GM23248 (cell line): Measurements from ENCODE around the gene MGAT5. TPM values are rescaled to one million over a fixed set of nuclear protein-coding genes. Genes with fewer than 3 reads are reported as not detected.

Source experiments
- DNase-seq: peaks from one replicate; pipeline ENCODE4 v3.0.0-alpha.2; 2015
- H2AFZ ChIP-seq: fragments of 200-600 bp; sonication (generic); 2 replicates; pipeline ENCODE4 v1.6.1; 2016; ENCODE audit warnings: antibody characterized with exemption
- H3F3A ChIP-seq: fragments of 200-600 bp; sonication (generic); 2 replicates; pipeline ENCODE4 v1.6.1; 2016; ENCODE audit warnings: mild to moderate bottlenecking, antibody characterized with exemption, mixed run types; ENCODE audit not compliant: insufficient read depth
- H3K27ac ChIP-seq: fragments of 200-600 bp; sonication (generic); 2 replicates; pipeline ENCODE4 v1.5.1; 2016; ENCODE audit warnings: mild to moderate bottlenecking
- H3K27me3 ChIP-seq: fragments of 200-600 bp; sonication (generic); replicated peaks from 2 replicates; pipeline ENCODE4 v1.6.1; 2016; ENCODE audit warnings: mild to moderate bottlenecking; ENCODE audit not compliant: insufficient read depth
- H3K36me3 ChIP-seq: fragments of 200-600 bp; sonication (generic); 2 replicates; pipeline ENCODE4 v1.6.1; 2016; ENCODE audit warnings: low read depth, mild to moderate bottlenecking
- H3K4me1 ChIP-seq: fragments of 200-600 bp; sonication (generic); 2 replicates; pipeline ENCODE4 v1.6.1; 2016; ENCODE audit warnings: mild to moderate bottlenecking; ENCODE audit not compliant: insufficient read depth
- H3K4me2 ChIP-seq: fragments of 200-600 bp; sonication (generic); one replicate; pipeline ENCODE4 v1.6.1; 2016; ENCODE audit warnings: mild to moderate bottlenecking; ENCODE audit not compliant: unreplicated experiment
- H3K4me3 ChIP-seq: fragments of 200-600 bp; sonication (generic); 2 replicates; pipeline ENCODE4 v1.5.1; 2016; ENCODE audit warnings: mild to moderate bottlenecking
- H3K79me2 ChIP-seq: fragments of 200-600 bp; sonication (generic); 2 replicates; pipeline ENCODE4 v1.6.1; 2016; ENCODE audit warnings: mild to moderate bottlenecking; ENCODE audit not compliant: insufficient read depth
- H3K9ac ChIP-seq: fragments of 200-600 bp; sonication (generic); 2 replicates; pipeline ENCODE4 v1.6.1; 2016; ENCODE audit warnings: mild to moderate bottlenecking
- H3K9me2 ChIP-seq: fragments of 200-600 bp; sonication (generic); 2 replicates; pipeline ENCODE4 v1.6.1; 2016; ENCODE audit warnings: mixed run types, mild to moderate bottlenecking, moderate library complexity; ENCODE audit not compliant: insufficient read depth
- H3K9me3 ChIP-seq: fragments of 200-600 bp; sonication (generic); one replicate; pipeline ENCODE4 v1.6.1; 2017; ENCODE audit warnings: low read depth
- H4K20me1 ChIP-seq: fragments of 200-600 bp; sonication (generic); 2 replicates; pipeline ENCODE4 v1.6.0; 2016; ENCODE audit not compliant: insufficient read depth
- EZH2 ChIP-seq: fragments of 200-600 bp; sonication (generic); IDR thresholded peaks from 2 replicates; pipeline ENCODE4 v1.6.1; 2018; ENCODE audit warnings: antibody characterized with exemption, mild to moderate bottlenecking; ENCODE audit not compliant: insufficient read depth, poor library complexity, severe bottlenecking
- EZH2phosphoT487 ChIP-seq: fragments of 200-600 bp; sonication (generic); IDR thresholded peaks from 2 replicates; pipeline ENCODE4 v1.6.1; 2018; ENCODE audit warnings: antibody characterized with exemption, moderate library complexity, mild to moderate bottlenecking, low read depth; ENCODE audit not compliant: insufficient read depth
- WGBS, 2 experiments: methylation state at CpG; one replicate each; pipeline ENCODE4 v1.1.6; 2015 to 2017; ENCODE audit warnings: low lambda C conversion rate in 2 of 2, low coverage in 1 of 2; ENCODE audit errors: missing lambda C conversion rate in 2 of 2; 5-methylcytosine and 5-hydroxymethylcytosine counted together
- in situ Hi-C: fragments of 300-500 bp; cut with MboI; formaldehyde crosslinking; loops from 2 replicates; pipeline ENCODE4 v1.15.0; 2020
- polyA plus RNA-seq: library from polyadenylated mRNA; unstranded; fragments of >200 nt; fragmentation: Nextera tagmentation; extraction: Ambion mirVana; gene quantifications from 2 replicates; pipeline ENCODE4 v1.2.1, GENCODE V29; 2016
- total RNA-seq: library from RNA; depleted of rRNA; stranded (reverse); fragments of >200 nt; shearing (Covaris generic); gene quantifications from 2 replicates; pipeline ENCODE4 v1.2.3, GENCODE V29; 2014

MGAT5 gene
- total and polyA plus RNA-seq, 2 experiments from 2014 or later: 1.8 to 15.9 TPM

GRCh38 chr2:134389381-134389780 is 135.5 kb downstream of the MGAT5 start:
- TF ChIP-seq EZH2phosphoT487 (no peak), EZH2 (no peak)
- H3K4me3 ChIP-seq: no peak overlapping the region
- in situ Hi-C loops: no loop called here
- DNase-seq: no peak
- peaks cover 14% of the 10 kb centered on the region for H3F3A ChIP-seq
- no peaks in the 10 kb centered on the region for H3K79me2 ChIP-seq
- no peaks in the 10 kb centered on the region for H3K9me2 ChIP-seq
- H4K20me1 ChIP-seq: no peaks in the 10 kb centered on the region
- H3K4me2 ChIP-seq: no peak overlapping the region
- peaks cover 14% of the 10 kb centered on the region for H3K4me1 ChIP-seq
- no peaks in the 10 kb centered on the region for H3K9me3 ChIP-seq
- no peak overlapping the region for H3K27ac ChIP-seq
- 95 to 100% methylated on average over 1 of the region's 1 CpG for WGBS, 2 experiments
- H3K9ac ChIP-seq: no peak overlapping the region
- H3K27me3 ChIP-seq: no peaks in the 10 kb centered on the region
- H3K36me3 ChIP-seq: no peaks in the 10 kb centered on the region
- H2AFZ ChIP-seq: no peak overlapping the region

- Histone ChIP-seq H3K27me3 (no peaks in the 10 kb centered on the region), H3K4me3 (no peak overlapping the region), H3K4me2 (no peak overlapping the region), H2AFZ (no peak overlapping the region), H3K9me3 (no peaks in the 10 kb centered on the region), H3K9me2 (no peaks in the 10 kb centered on the region), H3K9ac (no peak overlapping the region), H3F3A (peaks cover 14% of the 10 kb centered on the region), H3K4me1 (peaks cover 14% of the 10 kb centered on the region), H3K36me3 (no peaks in the 10 kb centered on the region), H4K20me1 (no peaks in the 10 kb centered on the region), H3K27ac (no peak overlapping the region), H3K79me2 (no peaks in the 10 kb centered on the region)
- DNase-seq: no peak
- in situ Hi-C loops: no loop called here
- WGBS, 2 experiments: 96 to 98% methylated on average over 2 of the region's 2 CpGs
- TF ChIP-seq EZH2 (no peak), EZH2phosphoT487 (no peak)
Measured at GRCh38 chr2:134391751-134392160, 137.9 kb downstream of the MGAT5 start.

GRCh38 chr2:134392442-134393074 is 138.7 kb downstream of the MGAT5 start:
- Histone ChIP-seq H3F3A (peaks cover 14% of the 10 kb centered on the region), H4K20me1 (no peaks in the 10 kb centered on the region), H3K9me3 (no peaks in the 10 kb centered on the region), H3K79me2 (no peaks in the 10 kb centered on the region), H2AFZ (no peak overlapping the region), H3K36me3 (no peaks in the 10 kb centered on the region), H3K27ac (no peak overlapping the region), H3K4me2 (no peak overlapping the region), H3K4me1 (peaks cover 15% of the 10 kb centered on the region), H3K9ac (no peak overlapping the region), H3K9me2 (no peaks in the 10 kb centered on the region), H3K27me3 (no peaks in the 10 kb centered on the region), H3K4me3 (no peak overlapping the region)
- in situ Hi-C loops: no loop called here
- TF ChIP-seq EZH2: no peak
- no peak for TF ChIP-seq EZH2phosphoT487
- 59 to 63% methylated on average over 7 of the region's 7 CpGs for WGBS, 2 experiments
- DNase-seq: no peak

- WGBS, 2 experiments: 17 to 24% methylated on average over 3 of the region's 3 CpGs
- in situ Hi-C loops: no loop called here
- peak; percentile 63 for DNase-seq
Measured at GRCh38 chr2:134393075-134393461, 139.2 kb downstream of the MGAT5 start.

More at GRCh38 chr2:134393075-134393461, 139.2 kb downstream of the MGAT5 start:
- H3K4me3 ChIP-seq: no peak overlapping the region
- H3K4me1 ChIP-seq: peaks cover 21% of the 10 kb centered on the region
- H3K27ac ChIP-seq: no peak overlapping the region
- no peak overlapping the region for H2AFZ ChIP-seq
- H3K9me3 ChIP-seq: no peaks in the 10 kb centered on the region
- no peaks in the 10 kb centered on the region for H3K27me3 ChIP-seq
- H3F3A ChIP-seq: peaks cover 14% of the 10 kb centered on the region
- no peak overlapping the region for H3K9ac ChIP-seq
- TF ChIP-seq EZH2phosphoT487 (no peak), EZH2 (no peak)
- H4K20me1 ChIP-seq: no peaks in the 10 kb centered on the region
- no peak overlapping the region for H3K4me2 ChIP-seq
- H3K36me3 ChIP-seq: no peaks in the 10 kb centered on the region
- no peaks in the 10 kb centered on the region for H3K79me2 ChIP-seq
- H3K9me2 ChIP-seq: no peaks in the 10 kb centered on the region
